Measurements from ENCODE around the gene ERCC3.
A peak's percentile ranks its signal among the peaks of the same experiment; 100 is the strongest.
"Not testable (repeated sequence)": the region's sequence is repeated elsewhere in the genome, so short reads cannot be mapped to it uniquely, and the experiment has no call there.

ERCC3 gene

DNA sequence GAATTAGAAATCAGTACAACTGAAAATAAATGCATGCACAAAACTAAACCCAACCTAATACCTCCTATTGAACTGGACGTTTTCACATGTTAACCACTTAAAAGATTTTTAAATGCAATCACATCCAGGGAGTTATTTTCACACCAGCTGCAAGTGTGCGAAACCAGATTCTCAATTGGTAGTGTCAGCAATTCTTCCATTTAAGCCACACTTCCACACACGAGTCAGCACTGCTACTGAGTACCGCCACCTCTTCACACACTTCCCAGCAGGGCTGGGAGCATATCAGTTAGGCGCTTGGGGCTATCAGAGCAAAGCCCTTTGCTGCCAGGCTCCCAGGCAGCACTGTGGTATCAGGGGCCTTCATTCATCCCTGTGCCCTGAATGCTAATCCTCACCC is 14.2 kb downstream of the ERCC3 start:
- no peak for DNase-seq

GRCh38 chr2:127278959-127279358 is 15.0 kb downstream of the ERCC3 start:
- DNase-seq: no peak

DNA sequence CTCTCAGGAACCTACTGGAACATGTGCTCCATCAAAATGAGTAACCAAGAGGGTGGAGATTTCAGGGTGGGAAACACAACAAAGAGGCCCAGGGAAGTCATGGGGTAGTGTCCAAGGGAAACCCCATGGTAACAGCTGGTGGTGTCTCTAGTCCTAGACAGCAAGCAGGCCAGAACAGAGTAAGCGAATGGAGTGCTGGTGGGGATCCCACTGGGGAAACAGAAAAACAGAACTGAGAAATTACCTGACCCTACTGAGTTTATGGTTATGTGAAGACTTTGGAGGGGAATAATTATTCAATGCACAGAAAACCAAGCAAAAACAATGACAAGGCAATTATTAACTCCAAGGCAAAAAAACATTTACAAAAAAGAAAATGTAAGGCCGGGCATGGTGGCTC is 16.9 kb downstream of the ERCC3 start:
- DNase-seq: no peak

DNA sequence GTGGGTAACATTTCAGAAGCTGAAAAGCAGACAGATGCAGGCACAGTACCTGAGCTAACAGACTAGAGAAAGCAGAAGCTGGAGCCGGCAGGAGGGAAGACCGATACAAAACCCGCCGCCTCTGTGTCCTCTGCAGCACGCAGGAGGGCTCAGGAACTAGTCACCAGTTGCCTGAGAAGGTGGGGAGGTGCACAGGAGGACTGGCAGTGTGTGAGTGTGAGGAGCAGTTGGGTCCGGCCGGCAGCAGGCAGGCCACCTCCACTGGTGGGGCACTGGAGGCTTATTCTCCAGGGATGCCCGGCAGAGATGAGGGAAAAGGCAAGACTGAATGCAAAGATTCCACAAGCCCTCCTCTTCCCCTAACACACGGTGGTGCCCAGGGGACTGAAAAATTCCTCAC is 18.2 kb downstream of the ERCC3 start:
- peak in 5 of 56 donors; percentile 9 to 45 (median 35) for DNase-seq

DNA sequence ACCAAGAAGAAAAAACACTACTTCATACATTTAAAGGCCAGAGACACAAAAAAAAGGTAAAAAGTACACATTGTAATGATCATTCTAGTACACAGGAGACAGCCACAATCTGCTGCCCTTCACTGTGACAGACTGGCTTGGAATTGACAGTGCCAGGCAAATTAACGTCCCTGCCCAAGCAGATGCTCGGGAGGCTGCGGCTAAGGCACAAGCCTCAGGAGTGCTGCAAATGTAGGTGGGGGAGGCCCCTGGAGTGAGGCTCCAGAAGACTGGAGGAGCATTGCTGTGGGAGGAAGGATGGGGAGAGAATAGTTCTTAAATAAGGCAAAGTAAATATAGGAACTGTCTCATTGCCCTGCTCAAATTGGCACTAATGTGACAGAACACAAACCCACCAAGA is 18.6 kb downstream of the ERCC3 start:
- peak in 26 of 56 donors; percentile 5 to 78 (median 32) for DNase-seq

GRCh38 chr2:127270663-127271062 is 23.3 kb downstream of the ERCC3 start:
- DNase-seq: no peak

DNA sequence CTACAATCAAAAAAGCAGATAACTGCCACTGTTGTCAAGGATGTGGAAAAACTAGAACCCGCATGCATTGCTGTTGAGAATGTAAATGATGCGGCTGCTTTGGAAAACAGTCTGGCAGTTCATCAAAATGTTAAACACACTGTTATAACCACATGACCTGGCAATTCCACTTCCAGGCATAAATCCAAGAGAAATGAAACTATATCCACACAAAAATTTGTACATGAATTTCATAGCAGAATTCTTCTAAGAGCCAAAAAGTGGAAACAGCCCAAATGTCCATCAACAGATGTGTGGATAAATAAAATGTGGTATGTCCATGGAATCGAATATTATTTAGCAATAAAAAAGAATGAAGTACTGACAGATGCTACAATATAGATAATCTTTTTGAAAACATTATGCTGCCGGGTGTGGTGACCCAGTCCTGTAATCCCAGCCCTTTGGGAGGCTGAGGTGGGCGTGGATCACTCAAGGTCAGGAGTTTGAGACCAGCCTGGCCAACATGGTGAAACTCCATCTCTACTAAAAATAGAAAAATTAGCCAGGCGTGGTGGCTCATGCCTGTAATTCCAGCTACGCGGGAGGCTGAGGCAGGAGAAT is 32.0 kb downstream of the ERCC3 start:
- DNase-seq: no peak

GRCh38 chr2:127259355-127259754 is 34.6 kb downstream of the ERCC3 start:
- DNase-seq: no peak

- DNase-seq: no peak
Observed at GRCh38 chr2:127256866-127257265, 37.1 kb downstream of the ERCC3 start.

DNA sequence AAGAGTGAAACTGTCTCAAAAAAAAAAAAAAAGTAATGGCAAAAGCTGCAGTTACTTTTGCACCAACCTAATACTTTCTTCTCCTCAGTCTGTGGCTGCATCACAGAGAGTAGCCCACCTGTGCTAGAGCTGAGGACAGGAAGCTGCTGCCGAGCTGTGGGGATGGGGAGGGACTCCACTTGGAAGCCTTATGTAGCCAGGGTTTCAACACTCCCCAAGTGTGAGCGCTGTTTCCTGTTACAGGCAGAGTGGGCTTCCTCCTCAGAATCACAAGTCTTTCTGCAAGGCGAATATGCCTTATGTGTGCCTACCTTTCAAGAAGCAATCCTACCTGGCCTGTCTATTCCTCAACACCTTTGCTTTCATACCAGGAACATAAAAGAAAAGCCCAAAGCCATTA is 37.6 kb downstream of the ERCC3 start:
- no peak for DNase-seq

GRCh38 chr2:127255721-127256120 is 38.2 kb downstream of the ERCC3 start:
- DNase-seq: no peak

DNA sequence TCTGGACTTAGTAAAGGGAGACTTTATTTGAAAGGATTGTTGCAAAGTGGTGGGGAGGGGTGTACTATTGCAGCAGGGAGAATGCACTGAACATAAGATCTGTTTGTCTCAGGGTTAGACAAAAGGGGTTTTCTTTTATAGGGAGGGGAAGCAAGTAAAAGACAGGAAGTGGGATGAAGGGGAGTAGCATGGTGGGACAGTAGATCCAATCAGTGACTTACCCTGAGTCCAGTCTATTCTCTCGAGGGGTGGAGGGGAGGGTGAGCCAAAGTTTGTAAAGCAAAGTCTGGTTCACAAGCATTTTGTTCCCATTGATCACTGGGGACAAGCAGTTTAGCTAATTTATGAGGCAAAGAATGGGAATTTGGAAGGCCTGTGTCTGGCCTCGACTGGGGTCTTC is 38.8 kb downstream of the ERCC3 start:
- no peak for DNase-seq

- DNase-seq: no peak
Observed at GRCh38 chr2:127254386-127254981, 39.5 kb downstream of the ERCC3 start.

DNA sequence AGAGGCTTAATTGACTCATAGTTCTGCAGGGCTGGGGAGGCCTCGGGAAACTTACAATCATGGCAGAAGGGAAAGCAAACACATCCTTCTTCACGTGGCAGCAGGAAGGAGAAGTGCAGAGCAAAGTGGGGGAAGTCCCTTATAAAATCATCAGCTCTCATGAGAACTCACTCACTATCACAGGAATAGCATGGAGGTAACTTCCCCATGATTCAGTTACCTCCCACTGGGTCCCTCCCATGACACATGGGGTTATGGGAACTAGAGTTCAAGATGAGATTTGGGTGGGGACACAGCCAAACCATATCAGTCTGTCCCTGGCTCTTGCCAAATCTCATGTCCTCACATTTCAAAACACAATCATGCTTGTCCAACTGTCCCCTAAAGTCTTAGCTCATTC is 52.8 kb downstream of the ERCC3 start:
- DNase-seq: not testable (repeated sequence)

DNA sequence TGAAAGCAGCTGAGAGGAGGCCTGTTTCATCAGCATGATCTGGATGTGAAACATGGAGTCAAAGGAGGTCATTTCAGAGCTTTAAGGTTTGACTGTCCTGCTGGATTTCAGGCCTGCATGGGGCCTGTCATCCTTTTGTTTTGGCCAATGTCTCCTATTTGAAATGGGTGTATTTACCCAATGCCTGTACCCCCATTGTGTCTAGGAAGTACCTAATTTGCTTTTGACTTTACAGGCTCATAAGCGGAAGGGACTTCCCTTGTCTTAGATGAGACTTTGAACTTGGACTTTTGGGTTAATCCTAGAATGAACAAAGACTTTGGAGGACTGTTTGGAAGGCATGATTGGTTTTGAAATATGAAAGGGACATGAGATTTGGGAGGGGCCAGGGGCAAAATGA is 54.5 kb downstream of the ERCC3 start:
- DNase-seq: no peak

- DNase-seq: not testable (repeated sequence)
Observed at GRCh38 chr2:127237768-127238167, 56.2 kb downstream of the ERCC3 start.

DNA sequence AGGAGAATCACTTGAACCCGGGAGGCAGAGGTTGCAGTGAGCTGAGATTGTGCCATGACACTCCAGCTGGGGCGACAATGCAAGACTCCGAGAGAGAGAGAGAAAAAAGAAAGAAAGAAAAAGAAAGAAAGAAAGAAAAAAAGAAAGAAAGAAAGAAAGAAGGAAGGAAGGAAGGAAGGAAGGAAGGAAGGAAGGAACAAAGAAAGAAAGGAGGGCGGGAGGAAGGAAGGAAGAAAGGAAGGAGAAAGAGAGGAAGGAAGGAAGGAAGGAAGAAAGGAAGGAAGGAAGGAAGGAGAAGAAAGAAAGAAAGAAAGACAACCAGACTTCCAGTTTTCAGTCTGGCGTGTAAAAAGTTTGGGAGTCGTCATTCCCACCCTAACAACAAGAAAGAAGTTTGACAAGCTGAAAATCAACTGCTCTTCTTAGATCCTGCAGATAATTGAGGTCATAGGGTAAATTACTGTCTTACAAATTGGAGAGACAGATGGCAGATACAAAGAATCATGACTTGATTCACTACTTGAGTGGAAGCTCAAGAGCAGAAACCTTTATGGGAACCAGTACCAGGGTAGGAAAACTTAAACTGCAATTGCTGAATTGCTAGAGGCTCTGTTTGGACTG is 58.8 kb downstream of the ERCC3 start:
- DNase-seq: no peak

DNA sequence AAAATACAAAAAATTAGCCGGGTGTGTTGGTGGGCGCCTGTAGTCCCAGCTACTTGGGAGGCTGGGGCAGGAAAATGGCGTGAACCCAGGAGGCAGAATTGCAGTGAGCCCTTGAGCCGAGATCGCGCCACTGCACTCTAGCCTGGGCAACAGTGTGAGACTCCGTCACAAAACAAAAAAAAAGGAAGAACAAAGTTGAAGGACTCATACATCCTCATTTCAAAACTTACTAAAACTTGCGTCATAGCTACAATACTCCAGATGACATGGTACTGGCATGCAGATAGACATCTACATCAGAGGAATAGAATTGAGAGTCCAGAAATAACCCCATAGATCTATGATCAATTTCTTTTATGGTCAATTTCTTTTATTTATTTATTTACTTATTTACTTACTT is 60.2 kb downstream of the ERCC3 start:
- DNase-seq: no peak

DNA sequence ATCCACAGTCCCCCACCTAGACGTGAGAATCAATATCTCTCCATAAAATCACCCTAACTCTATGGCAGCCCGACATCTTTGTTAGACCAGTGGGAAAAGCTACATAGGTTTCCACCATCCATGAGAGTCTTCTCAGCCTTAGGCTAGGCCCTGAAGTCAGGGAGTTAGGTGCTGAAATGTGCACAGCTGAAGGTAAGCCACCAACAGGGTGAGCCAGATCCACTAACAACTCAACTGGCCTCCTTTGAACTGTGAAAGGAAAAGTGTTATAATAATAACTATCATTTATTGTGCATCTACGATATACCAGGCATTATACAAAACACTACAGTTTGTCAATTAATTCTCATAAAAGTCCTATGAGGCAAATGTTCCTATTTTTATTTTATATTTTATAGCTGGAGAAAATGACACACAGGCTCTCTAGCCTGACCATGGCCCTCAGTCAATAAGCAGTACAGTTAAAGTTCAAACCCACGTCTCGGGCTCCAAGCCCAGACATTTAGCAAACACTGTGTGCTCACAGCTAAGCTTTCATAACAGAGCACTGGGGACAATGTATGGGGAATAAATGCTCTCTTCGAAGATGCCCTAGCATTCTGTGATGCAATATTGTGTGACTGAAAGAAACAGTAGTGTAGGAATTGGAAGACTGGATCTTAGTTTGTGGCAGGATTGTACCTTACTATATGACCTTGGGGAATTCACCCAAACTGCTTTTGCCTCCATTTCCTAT is 62.6 kb downstream of the ERCC3 start:
- DNase-seq: no peak

GRCh38 chr2:127229555-127229954 is 64.4 kb downstream of the ERCC3 start:
- DNase-seq: no peak

- DNase-seq: no peak
Observed at GRCh38 chr2:127228102-127228501, 65.8 kb downstream of the ERCC3 start.

DNA sequence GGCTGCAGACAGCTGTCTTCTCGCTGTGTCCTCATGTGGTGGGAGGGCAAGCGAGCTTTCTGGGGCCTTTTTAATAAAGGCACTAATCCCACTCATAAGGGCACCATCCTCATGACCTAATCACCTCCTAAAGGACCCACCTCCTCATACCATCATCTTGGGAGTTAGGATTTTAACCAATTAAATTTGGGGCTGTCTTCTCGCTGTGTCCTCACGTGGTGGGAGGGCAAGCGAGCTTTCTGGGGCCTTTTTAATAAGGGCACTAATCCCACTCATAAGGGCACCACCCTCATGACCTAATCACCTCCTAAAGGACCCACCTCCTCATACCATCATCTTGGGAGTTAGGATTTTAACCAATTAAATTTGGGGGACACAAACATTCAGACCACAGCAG is 66.7 kb downstream of the ERCC3 start:
- not testable (repeated sequence) for DNase-seq

Measured in amygdala (tissue), 56 donors.